ENCODE data around the gene CPT2. TPM values are rescaled to one million over a fixed set of nuclear protein-coding genes. Genes with fewer than 3 reads are reported as not detected.
"Not testable (repeated sequence)": the region's sequence is repeated elsewhere in the genome, so short reads cannot be mapped to it uniquely, and the experiment has no call there.

The CPT2 gene
- total RNA-seq, 3 donors from 2014 or later: 30.1 to 75.3 (median 52.3) TPM

- no peak overlapping the region for H3K4me3 ChIP-seq
- peaks cover 18% of the 10 kb centered on the region for H3K4me1 ChIP-seq (ENCODE audit: low read depth)
- ATAC-seq (peak; percentile 18), DNase-seq (no peak)
- H3K36me3 ChIP-seq (ENCODE audit: low read depth): no peaks in the 10 kb centered on the region
- intact Hi-C loops (cut with DNase I, micrococcal nuclease): no loop called here
- no peaks in the 10 kb centered on the region for H3K9me3 ChIP-seq
- TF ChIP-seq CTCF (IDR thresholded peaks at IDR 0.05): no peak
Observed at GRCh38 chr1:53182716-53183094, 13.9 kb upstream of the CPT2 start.

- no peaks in the 10 kb centered on the region for H3K9me3 ChIP-seq
- no peak for TF ChIP-seq CTCF (IDR thresholded peaks at IDR 0.05)
- no peaks in the 10 kb centered on the region for H3K36me3 ChIP-seq (ENCODE audit: low read depth)
- DNase-seq (peak; percentile 80 to 87 (median 82)), ATAC-seq (peak; percentile 92)
- no peak overlapping the region for H3K4me3 ChIP-seq
- intact Hi-C loops (cut with DNase I, micrococcal nuclease): no loop called here
- H3K4me1 ChIP-seq (ENCODE audit: low read depth): peaks cover 18% of the 10 kb centered on the region
Observed at GRCh38 chr1:53183095-53183990, 13.3 kb upstream of the CPT2 start.

GRCh38 chr1:53185955-53186297, 10.7 kb upstream of the CPT2 start:
- H3K36me3 ChIP-seq (ENCODE audit: low read depth); H3K9me3 ChIP-seq; DNase-seq; H3K4me3 ChIP-seq; intact Hi-C loops (cut with DNase I, micrococcal nuclease); ATAC-seq: not testable (repeated sequence)
- H3K4me1 ChIP-seq (ENCODE audit: low read depth): peaks cover 18% of the 10 kb centered on the region

- Histone ChIP-seq H3K4me3 (no peak overlapping the region), H3K4me1 (ENCODE audit: low read depth) (peaks cover 18% of the 10 kb centered on the region), H3K36me3 (ENCODE audit: low read depth) (no peaks in the 10 kb centered on the region), H3K9me3 (no peaks in the 10 kb centered on the region)
- peak in 2 of 3 donors; percentile 59 to 72 for DNase-seq
- intact Hi-C loops (cut with DNase I, micrococcal nuclease): no loop called here
- TF ChIP-seq CTCF (IDR thresholded peaks at IDR 0.05): no peak
- ATAC-seq: peak; percentile 62
Observed at GRCh38 chr1:53186533-53186932, 10.1 kb upstream of the CPT2 start.

- ATAC-seq (no peak), DNase-seq (no peak)
- Histone ChIP-seq H3K9me3 (no peaks in the 10 kb centered on the region), H3K36me3 (ENCODE audit: low read depth) (no peaks in the 10 kb centered on the region), H3K4me3 (no peak overlapping the region), H3K4me1 (ENCODE audit: low read depth) (peaks cover 9% of the 10 kb centered on the region)
- TF ChIP-seq CTCF (IDR thresholded peaks at IDR 0.05): no peak
- intact Hi-C loops (cut with DNase I, micrococcal nuclease): no loop called here
Observed at GRCh38 chr1:53187401-53187800, 9.2 kb upstream of the CPT2 start.

GRCh38 chr1:53188099-53188498, 8.5 kb upstream of the CPT2 start:
- TF ChIP-seq CTCF (IDR thresholded peaks at IDR 0.05): no peak
- peaks cover 6% of the 10 kb centered on the region for H3K4me1 ChIP-seq (ENCODE audit: low read depth)
- intact Hi-C loops (cut with DNase I, micrococcal nuclease): no loop called here
- ATAC-seq (no peak), DNase-seq (no peak)
- no peak overlapping the region for H3K4me3 ChIP-seq
- H3K9me3 ChIP-seq: no peaks in the 10 kb centered on the region
- no peaks in the 10 kb centered on the region for H3K36me3 ChIP-seq (ENCODE audit: low read depth)
